ENCODE measurements around the gene ITGB8.

ITGB8 gene

DNA sequence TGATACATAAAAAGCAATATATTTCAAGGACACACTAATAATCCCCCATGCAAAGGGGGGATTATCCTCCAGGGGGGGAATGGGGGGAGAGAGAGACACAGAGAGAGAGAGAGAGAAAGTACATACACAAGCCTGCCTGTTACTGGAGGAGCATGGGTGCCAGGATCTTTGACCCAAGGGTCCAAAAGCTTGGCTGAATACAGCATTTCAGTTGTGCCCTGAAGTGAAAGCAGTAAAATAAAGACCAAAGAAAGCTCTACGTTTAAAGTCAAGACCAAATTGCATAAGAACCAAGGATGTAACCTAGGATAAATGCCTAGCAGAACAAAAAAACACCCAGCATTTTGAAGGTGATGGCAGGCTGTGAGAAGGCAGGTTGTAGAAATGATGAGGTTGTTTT lies 27.8 kb upstream of the ITGB8 start:
- no peak for TF ChIP-seq ZC3H10 (CRISPR knock-in tag; IDR thresholded peaks at IDR 0.05)
- TF ChIP-seq POU6F1 (CRISPR knock-in tag; IDR thresholded peaks at IDR 0.05; ENCODE audit: borderline replicate concordance, low read depth): no peak
- TF ChIP-seq ZNF565 (CRISPR knock-in tag; conservative IDR thresholded peaks at IDR 0.05; ENCODE audit: low read depth): no peak
- TF ChIP-seq CREB5 (CRISPR knock-in tag; IDR thresholded peaks at IDR 0.05; ENCODE audit: low read depth): no peak
- TF ChIP-seq, protein P1, sequence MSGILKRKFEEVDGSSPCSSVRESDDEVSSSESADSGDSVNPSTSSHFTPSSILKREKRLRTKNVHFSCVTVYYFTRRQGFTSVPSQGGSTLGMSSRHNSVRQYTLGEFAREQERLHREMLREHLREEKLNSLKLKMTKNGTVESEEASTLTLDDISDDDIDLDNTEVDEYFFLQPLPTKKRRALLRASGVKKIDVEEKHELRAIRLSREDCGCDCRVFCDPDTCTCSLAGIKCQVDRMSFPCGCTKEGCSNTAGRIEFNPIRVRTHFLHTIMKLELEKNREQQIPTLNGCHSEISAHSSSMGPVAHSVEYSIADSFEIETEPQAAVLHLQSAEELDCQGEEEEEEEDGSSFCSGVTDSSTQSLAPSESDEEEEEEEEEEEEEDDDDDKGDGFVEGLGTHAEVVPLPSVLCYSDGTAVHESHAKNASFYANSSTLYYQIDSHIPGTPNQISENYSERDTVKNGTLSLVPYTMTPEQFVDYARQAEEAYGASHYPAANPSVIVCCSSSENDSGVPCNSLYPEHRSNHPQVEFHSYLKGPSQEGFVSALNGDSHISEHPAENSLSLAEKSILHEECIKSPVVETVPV (CRISPR knock-in tag; IDR thresholded peaks at IDR 0.05): no peak
- no peak for TF ChIP-seq ESRRG (CRISPR knock-in tag; IDR thresholded peaks at IDR 0.05)
- no peak for TF ChIP-seq BACH2 (CRISPR knock-in tag; IDR thresholded peaks at IDR 0.05; ENCODE audit: borderline replicate concordance)
- no peak for TF ChIP-seq TOX (CRISPR knock-in tag; IDR thresholded peaks at IDR 0.05; ENCODE audit: borderline replicate concordance)
- TF ChIP-seq ZNF70 (CRISPR knock-in tag; IDR thresholded peaks at IDR 0.05): no peak
- no peak for TF ChIP-seq ZNF8 (CRISPR knock-in tag; IDR thresholded peaks at IDR 0.05)
- no peak for TF ChIP-seq SNAI2 (CRISPR knock-in tag; IDR thresholded peaks at IDR 0.05)
- no peak for TF ChIP-seq RARB (CRISPR knock-in tag; IDR thresholded peaks at IDR 0.05)
- no peak for ATAC-seq

- TF ChIP-seq CREB5 (CRISPR knock-in tag; IDR thresholded peaks at IDR 0.05; ENCODE audit: low read depth) (no peak), OSR1 (CRISPR knock-in tag; IDR thresholded peaks at IDR 0.05) (no peak), CSDC2 (CRISPR knock-in tag; IDR thresholded peaks at IDR 0.05) (no peak), BACH2 (CRISPR knock-in tag; IDR thresholded peaks at IDR 0.05; ENCODE audit: borderline replicate concordance) (no peak), ZFP3 (CRISPR knock-in tag; IDR thresholded peaks at IDR 0.05) (no peak), ZNF70 (CRISPR knock-in tag; IDR thresholded peaks at IDR 0.05) (no peak), ESRRG (CRISPR knock-in tag; IDR thresholded peaks at IDR 0.05) (no peak), TOX (CRISPR knock-in tag; IDR thresholded peaks at IDR 0.05; ENCODE audit: borderline replicate concordance) (no peak), ZC3H10 (CRISPR knock-in tag; IDR thresholded peaks at IDR 0.05) (no peak), ISL1 (CRISPR knock-in tag; IDR thresholded peaks at IDR 0.05) (no peak), ARNTL (CRISPR knock-in tag; IDR thresholded peaks at IDR 0.05; ENCODE audit: borderline replicate concordance, low read depth) (no peak)
- no peak for ATAC-seq
Measured at GRCh38 chr7:20304366-20304765, 26.3 kb upstream of the ITGB8 start.

DNA sequence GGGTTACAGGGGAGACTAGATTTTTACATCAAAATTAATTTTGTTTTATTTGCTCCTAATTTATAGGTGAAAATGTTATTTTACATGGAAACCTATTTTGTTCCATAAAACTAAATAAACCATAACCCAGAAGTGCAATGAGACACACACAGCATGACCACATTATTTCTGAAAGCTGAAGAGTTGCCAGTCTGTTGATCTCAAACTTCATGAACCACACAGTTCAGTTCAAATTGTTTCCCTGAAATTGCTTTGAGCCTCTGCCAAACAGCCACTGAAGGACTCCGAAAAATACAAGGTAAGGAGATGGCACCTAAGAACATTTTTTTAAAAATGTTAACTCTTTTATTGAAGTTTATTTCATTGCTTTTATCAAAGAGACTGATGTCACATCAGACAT lies 25.0 kb upstream of the ITGB8 start:
- TF ChIP-seq, protein P1 (CRISPR knock-in tag; IDR thresholded peaks at IDR 0.05): no peak
- TF ChIP-seq RARB (CRISPR knock-in tag; IDR thresholded peaks at IDR 0.05) (no peak), POU6F1 (CRISPR knock-in tag; IDR thresholded peaks at IDR 0.05; ENCODE audit: borderline replicate concordance, low read depth) (no peak), ZNF565 (CRISPR knock-in tag; conservative IDR thresholded peaks at IDR 0.05; ENCODE audit: low read depth) (no peak), OSR1 (CRISPR knock-in tag; IDR thresholded peaks at IDR 0.05) (no peak), TOX (CRISPR knock-in tag; IDR thresholded peaks at IDR 0.05; ENCODE audit: borderline replicate concordance) (no peak), ZNF70 (CRISPR knock-in tag; IDR thresholded peaks at IDR 0.05) (no peak), ISL1 (CRISPR knock-in tag; IDR thresholded peaks at IDR 0.05) (no peak), ESRRG (CRISPR knock-in tag; IDR thresholded peaks at IDR 0.05) (no peak), ZNF8 (CRISPR knock-in tag; IDR thresholded peaks at IDR 0.05) (no peak), ARNTL (CRISPR knock-in tag; IDR thresholded peaks at IDR 0.05; ENCODE audit: borderline replicate concordance, low read depth) (no peak)
- TF ChIP-seq, protein P2, sequence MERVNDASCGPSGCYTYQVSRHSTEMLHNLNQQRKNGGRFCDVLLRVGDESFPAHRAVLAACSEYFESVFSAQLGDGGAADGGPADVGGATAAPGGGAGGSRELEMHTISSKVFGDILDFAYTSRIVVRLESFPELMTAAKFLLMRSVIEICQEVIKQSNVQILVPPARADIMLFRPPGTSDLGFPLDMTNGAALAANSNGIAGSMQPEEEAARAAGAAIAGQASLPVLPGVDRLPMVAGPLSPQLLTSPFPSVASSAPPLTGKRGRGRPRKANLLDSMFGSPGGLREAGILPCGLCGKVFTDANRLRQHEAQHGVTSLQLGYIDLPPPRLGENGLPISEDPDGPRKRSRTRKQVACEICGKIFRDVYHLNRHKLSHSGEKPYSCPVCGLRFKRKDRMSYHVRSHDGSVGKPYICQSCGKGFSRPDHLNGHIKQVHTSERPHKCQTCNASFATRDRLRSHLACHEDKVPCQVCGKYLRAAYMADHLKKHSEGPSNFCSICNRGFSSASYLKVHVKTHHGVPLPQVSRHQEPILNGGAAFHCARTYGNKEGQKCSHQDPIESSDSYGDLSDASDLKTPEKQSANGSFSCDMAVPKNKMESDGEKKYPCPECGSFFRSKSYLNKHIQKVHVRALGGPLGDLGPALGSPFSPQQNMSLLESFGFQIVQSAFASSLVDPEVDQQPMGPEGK (CRISPR knock-in tag; IDR thresholded peaks at IDR 0.05; ENCODE audit: borderline replicate concordance): no peak
- TF ChIP-seq, protein P3, sequence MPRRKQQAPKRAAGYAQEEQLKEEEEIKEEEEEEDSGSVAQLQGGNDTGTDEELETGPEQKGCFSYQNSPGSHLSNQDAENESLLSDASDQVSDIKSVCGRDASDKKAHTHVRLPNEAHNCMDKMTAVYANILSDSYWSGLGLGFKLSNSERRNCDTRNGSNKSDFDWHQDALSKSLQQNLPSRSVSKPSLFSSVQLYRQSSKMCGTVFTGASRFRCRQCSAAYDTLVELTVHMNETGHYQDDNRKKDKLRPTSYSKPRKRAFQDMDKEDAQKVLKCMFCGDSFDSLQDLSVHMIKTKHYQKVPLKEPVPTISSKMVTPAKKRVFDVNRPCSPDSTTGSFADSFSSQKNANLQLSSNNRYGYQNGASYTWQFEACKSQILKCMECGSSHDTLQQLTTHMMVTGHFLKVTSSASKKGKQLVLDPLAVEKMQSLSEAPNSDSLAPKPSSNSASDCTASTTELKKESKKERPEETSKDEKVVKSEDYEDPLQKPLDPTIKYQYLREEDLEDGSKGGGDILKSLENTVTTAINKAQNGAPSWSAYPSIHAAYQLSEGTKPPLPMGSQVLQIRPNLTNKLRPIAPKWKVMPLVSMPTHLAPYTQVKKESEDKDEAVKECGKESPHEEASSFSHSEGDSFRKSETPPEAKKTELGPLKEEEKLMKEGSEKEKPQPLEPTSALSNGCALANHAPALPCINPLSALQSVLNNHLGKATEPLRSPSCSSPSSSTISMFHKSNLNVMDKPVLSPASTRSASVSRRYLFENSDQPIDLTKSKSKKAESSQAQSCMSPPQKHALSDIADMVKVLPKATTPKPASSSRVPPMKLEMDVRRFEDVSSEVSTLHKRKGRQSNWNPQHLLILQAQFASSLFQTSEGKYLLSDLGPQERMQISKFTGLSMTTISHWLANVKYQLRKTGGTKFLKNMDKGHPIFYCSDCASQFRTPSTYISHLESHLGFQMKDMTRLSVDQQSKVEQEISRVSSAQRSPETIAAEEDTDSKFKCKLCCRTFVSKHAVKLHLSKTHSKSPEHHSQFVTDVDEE (CRISPR knock-in tag; IDR thresholded peaks at IDR 0.05): no peak
- no peak for ATAC-seq
